NCI-H1436 treated with DMSO at 0.1 percent for 48 hours (cell line): ENCODE results near the gene PSMB8.
"Not testable (repeated sequence)": the region's sequence is repeated elsewhere in the genome, so short reads cannot be mapped to it uniquely, and the experiment has no call there.

Experiments used
- DNase-seq: peaks from one replicate; lab custom pipeline; 2025; lab: John Stamatoyannopoulos, UW

Gene PSMB8

DNA sequence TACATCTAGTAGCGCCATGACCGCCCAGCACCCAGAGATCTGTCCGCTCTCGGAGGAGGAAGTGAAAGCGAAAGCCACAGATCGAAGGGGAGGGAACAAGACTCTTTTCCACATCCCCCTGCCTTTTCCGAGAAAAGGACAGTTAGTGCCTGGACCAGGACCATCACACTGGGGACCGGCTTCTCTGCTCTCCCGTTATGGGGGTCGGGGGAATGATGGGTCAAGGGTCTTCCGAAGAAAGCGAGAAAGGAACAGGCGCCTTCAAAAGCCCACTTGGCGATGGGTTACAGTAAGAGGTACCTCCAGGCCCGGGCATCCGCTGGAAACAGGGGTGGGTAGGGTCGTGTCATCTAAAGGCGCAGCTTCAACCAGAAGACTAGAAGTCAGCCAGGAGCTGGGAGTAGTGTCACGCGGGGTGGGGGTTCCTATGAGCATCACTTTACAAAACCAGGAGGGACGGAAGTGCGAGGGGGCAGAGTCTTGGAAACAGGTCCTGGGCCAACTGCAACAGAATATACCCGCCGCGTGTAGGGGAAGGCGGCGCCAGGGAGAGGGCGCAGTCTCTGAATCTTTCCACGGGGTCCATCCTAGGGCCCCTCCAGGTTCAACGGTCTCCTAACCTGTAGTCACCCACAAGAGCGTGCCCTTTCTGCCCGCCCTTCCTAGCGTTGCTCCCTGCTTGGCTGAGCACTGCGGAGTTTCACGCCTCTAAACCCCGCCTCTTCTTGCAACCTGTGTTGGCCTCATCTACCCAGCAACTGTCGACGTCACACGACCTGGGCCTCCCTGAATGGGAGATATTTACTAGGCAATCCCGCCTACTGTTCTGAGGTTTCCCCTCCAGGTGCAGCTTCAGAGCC is at the start of gene PSMB8:
PSMB8 (minus strand) TSS at position 69 of the 860 bp plus-strand sequence; CDS start at position 18, 51 bp downstream.
- DNase-seq = peak; percentile 92

DNA sequence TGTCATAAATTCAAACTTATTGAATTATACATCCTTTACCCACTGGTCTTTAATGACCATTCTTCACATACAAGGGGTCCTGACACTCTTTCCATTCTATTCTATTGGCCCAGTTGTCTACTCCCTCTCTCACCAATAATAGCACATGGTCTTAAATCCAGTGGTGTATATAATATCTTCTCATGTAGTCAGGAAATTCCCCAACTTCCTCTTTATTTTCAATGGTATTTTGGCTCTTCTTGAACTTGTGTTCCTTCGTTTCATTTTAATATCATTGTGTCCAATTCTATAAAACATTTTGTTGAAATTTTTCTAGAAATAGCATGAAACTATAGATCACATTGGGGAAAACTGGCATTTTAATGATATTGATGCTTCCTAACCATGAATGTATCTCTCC is 47.0 kb upstream of the PSMB8 start:
- no peak for DNase-seq

DNA sequence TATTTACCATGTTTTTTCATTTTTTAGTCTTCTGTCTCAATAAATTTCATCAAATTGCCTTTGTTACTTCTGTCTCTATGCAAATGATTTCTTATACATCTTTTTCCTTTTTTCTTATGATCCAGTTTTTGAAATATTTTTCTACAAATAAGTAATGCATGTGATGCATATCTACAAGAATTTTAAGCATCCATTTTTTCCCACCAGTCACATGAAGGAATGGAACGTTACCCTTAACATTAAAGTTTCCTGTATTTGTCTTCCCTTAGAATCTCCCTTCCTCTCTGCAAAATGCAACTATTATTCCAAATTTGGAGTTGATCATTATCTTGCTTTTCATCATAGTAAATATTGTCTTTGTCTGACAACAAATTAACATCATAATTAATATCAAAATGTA is 45.7 kb upstream of the PSMB8 start:
- DNase-seq = no peak

DNA sequence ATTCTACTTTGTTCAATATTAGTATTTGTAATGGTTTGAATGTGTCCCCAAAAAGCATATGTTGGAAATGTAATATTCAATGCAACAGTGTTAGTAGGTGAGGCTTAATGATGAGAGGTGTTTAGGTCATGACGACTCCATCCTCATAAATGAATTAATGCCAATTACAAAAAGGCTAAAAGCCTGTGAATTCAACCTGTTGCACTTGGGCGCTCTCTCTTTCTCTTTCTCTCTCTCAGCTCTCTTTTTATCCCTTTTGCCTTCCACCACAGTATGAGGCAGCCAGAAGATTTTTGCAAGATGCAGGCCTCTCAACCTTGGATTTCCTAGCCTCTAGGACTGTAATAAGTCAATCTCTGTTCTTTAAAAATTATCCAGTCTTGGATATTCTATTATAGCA is 44.7 kb upstream of the PSMB8 start:
- DNase-seq = no peak

DNA sequence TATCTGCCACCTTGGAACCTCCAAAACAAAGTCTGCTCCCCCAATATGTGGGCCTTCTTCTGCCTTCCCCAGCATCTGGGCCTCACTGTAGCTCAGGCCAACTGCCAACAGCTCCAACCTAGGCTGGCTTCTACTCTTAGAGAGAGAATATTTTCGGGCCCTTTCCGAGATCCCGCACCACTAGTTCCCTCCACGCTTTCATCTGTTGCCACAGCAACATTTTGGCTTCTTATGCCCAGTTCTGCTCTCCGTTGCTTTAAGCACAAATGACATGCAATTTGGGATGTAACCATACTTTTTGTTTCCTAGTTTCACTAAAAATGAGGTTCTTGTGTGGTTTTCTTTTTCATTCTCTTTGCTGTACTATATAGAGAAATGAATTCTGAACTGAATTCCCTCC is 43.8 kb upstream of the PSMB8 start:
- no peak for DNase-seq

DNA sequence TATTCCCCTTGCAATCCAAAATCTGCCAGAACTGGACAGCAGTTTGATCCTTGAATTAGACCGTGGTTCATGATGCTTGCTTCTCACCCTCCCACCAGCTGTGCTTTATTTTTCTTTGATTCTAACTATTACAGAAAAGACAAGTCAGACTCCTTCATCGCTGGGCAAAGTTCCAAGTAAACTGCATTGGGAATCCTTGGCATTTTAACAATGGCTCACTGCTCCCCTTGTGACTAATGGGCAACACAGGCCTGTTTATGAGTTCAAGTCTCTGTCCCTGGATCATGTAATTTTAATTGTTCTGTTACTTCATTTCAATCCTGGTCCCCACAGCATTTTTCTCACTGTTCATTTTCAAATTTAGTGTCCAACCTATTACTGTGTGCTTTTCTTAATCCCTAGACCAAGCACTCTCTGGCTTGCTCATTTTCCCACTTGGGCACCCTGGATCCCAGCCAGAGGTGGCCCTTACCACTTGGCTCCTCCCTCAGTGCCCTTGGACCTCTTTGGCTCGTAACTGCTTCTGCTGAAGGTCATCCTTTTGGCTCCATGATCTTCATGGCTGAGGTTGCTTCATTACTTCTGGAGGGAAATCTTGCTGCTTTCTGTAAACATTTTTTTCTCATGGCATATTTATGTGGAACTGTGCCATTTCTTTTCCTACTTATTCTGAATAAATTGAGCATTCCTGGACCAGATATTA is 43.0 kb upstream of the PSMB8 start:
- no peak for DNase-seq

DNA sequence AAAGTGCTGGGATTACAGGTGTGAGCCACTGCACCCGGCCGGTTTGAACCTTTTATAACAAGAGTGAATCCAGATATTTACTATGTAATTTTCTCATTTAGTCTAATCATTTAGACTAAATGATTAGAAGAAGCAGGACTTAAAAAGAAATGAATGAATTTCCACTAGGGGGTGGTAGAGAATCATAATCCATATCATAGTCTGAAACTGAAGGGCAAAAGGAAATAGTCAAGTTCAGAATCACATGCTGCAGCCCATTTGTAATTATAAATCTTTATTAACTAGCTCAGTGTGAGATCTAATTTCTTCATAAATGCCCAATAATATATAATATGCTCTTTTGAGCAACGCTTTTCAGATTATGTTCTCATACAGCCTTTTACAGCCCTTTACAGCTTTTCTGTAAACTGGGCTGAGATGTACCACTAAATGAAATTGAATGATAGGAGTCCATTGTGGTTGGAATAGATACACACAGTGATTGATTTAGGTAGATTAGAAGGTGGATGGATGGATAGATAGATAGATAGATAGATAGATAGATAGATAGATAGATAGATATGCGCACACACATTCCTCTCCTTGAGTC is 41.9 kb upstream of the PSMB8 start:
- DNase-seq = peak; percentile 24

DNA sequence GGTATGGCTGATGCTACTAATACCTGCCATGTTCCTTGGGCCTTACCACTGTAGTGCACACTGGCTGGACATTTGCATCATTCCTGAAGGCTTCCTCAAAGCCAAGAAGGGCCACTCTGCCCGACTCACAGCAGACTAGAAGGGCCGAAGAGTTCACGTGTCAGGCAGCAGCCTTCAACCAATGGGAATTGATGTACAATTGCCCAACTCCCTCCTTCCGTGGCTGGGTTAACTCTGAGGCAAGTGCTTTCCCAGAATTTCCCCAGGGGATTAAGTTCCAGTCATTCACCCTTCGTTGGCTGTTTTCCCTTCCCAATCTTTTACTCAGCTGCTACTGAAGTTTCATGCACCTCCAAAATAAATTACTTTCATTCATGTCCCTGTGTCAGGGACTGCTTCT is 39.9 kb upstream of the PSMB8 start:
- no peak for DNase-seq

DNA sequence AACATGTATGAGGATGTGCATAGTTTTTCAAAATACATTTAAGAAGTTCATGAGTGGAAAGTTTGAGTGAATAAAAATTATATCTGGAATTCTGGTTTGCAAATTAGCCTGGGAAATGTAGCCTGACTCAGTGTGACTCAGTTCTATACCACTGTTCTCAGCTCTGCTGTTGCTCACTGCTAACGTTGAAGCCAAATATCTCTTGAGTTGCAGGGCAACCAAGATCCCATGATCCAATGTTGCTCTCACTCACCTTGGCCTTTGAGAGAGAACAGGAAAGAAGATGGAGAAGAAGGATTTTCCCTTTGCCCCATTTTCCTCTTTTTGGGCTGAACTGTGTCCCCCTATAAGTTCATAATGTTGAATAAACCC is 39.0 kb upstream of the PSMB8 start:
- no peak for DNase-seq

DNA sequence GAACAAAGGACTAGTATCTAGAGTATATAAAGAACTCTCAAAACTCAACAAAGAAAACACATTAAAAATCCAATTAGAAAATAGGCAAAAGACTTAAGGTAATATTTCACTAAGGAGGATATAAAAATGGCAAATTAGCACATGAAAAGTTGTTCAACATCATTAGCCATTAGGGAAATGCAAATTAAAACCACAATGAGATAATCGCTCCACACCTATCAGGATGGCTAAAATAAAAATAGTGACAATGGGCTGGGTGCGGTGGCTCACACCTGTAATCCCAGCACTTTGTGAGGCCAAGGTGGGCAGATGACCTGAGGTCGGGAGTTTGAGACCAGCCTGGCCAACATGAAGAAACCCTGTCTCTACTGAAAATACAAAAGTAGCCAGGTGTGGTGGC is 37.1 kb upstream of the PSMB8 start:
- DNase-seq = not testable (repeated sequence)

DNA sequence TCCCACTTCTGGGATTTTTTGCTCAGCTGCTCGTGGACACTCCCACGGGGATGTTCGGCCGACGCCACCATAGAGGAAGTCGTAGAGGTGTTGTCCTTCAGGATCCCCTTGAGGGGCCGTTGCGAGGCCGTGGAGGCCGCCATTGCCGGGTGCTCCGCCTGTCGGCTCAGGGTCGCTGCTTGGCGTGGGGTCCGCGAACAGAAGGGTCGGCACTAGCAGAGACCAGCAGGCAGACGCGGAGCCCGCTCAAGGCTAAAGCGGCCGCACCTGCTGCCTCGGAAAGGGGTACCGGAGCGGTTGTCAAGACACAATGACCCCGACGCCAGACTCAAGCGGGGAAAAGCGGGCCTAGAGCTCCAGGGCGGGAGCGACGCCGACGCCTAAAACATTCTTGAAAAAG is 35.8 kb upstream of the PSMB8 start:
- no peak for DNase-seq

DNA sequence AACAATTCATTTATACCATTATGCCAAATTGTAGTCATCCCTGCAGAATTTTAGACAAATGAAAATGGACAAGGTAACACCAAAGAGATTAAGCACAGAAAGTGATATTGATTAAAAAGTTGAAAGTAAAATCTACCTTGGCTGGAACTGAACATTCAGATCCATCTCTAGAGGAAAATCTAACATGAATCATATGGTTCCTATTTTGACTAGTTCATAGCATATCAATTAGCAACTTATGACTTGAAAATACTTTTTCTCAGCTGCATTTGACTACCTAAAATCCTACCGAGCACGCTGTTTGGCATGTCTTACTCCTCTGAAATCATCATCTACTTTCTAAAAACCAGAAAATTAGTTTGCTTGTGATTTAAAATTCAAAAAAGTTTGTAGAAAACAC is 32.8 kb upstream of the PSMB8 start:
- no peak for DNase-seq

DNA sequence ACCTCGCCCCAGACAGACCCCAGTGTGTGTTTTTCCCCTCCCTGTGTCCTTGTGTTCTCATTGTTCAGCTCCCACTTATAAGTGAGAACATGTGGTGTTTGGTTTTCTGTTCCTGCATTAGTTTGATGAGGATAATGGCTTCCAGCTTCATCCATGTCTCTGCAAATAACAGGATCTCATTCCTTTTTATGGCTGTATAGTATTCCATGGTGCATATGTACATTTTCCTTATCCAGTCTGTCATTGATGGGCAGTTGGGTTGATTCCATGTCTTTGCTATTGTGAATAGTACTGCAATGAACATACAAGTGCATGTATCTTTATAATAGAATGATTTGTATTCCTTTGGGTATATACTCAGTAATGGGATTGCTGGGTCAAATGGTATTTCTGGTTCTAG is 30.1 kb upstream of the PSMB8 start:
- DNase-seq = not testable (repeated sequence)

DNA sequence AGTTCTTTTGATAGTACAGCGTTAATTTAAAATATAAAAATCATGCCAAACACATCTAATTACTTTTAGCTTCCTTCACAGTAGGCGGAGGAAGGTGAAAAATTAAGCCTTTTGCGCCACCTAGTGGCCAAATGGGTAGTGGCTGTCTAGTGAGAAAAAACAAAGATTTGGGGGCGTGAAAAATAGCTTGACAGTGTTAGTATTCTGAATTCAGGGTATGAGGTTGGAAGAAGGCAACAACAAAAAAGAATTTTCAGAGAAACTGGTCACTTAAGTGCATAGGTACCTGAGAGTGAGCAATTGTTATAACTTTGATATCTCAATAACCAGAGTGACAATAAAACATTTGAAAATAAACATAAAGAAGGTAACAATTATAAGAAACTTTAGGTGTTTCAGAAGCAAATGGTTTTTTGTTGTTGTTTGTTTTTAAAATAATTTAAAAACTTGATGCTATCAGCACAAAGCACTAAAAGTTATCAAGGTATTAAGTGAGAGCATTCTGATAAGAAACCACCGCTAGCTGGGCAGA is 24.5 kb upstream of the PSMB8 start:
- DNase-seq = no peak

DNA sequence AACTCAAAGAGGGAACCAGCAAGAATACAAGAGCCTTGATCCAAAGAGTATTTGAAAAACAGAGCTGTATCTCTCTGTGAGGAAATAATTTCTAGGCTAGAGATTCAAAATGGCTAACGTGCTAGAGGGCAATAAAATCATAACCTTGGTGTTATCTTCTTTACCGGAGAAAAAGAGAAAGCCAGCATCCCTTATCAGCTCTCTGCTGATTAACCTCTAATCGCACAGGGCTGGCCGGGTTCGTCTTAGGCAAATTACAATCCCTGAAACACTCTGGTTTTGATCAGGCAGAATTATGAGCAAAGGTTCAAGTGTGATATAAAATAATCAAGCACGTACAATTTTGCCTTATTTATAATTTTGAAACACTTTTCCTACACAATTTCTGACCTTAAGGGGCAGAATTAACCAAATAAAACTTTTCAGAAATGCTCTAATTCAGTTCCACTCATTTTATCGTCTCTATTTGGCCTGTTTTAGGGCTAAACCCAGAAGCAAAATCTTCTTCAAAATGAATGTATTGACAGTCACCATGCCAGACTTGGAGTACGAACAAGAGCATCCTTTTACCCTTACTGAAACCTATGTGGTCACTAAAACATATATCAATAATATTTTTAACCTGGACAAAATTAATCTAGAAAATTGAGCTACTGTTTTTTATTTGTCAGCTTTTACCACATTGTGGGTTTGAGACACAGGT is 23.9 kb upstream of the PSMB8 start:
- DNase-seq = no peak

DNA sequence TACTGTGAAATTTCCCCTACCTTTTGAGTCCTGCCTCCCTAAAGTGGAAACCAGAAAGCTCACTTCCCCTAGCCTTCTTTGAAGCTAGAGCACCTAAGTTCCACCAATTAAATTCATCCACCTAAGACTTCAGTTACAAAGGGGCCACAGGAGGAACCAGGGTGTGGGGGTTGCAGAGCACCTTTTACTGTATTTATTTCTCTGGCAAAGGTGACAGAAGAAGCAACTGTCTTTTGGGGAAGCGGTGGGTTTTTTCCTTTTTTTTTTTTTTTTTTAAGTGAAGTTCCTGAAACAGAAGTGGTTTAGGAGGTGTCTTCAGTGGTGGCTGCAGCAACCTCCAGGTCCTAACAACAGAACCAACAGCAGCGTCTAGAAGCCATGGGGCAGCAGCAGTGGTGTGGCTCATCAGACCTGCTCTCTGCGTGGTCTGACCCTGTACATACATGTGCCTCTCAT is 23.2 kb upstream of the PSMB8 start:
- DNase-seq = no peak

DNA sequence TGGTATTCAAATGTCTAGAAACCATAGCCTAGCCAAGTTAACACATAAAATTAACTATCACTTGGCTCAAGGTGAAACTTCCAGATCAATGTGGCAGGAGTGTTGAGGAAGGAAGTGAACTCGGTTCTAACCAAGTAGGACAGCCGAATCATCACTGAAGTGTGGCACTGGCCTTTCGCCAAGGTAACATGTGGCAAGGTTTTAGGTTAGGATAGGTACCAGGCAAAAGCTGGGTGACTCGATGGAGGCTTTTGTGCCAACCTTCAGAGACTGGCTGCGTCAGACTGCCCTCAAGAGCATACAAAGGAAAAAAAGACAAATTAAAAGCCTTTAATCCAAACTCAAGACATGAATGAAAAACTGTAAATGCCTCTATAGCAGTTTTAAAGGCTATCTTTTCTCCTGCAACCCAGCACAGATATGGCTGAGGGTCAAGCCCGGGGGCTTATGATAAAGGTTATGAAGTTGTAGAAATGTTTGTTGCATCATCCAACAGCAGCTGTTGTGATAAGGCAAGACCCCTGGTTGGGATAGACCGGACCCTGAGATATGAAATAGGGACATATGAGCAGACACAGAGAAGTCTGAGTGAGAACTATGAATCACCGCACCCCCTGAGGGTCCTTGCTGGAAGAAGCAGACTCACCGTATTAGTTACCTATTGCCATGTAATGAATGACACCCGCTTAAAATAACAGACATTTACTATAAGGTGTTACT is 22.0 kb upstream of the PSMB8 start:
- DNase-seq = no peak

DNA sequence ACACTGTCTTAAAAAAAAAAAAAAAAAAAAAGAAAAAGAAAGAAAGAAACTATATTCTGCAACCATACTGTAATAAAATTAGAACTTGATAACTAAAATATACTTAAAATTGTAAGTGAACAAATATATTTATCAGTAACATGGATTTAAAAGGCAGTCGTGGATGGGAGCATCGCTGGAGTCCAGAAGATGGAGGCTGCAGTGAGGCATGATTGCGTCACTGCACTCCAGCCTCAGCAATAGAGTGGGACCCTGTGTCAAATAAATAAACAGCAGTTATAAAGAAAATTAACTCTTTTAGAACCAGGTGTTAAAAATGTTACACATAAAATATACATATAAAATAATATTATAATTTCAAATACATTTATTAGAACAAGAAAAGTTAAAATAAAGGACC is 18.9 kb upstream of the PSMB8 start:
- DNase-seq = no peak

DNA sequence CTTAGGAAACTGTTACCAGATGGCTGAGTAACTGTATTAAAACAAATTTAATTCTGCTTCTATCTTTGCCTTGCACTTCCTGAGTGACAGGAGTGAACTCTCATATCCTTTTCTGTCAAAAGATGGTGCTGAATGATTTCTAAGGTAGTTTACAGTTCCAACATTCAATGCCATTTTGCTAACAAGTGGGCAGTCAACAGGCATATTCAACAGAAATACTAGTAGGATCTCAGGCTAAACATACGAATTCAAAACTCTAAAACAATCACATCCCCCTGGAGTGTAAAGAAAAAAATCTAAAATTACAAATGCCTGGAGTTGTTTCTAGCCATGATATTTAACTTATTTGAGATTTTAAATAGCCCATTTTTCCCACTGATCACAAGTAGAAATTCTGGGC is 16.8 kb upstream of the PSMB8 start:
- no peak for DNase-seq

DNA sequence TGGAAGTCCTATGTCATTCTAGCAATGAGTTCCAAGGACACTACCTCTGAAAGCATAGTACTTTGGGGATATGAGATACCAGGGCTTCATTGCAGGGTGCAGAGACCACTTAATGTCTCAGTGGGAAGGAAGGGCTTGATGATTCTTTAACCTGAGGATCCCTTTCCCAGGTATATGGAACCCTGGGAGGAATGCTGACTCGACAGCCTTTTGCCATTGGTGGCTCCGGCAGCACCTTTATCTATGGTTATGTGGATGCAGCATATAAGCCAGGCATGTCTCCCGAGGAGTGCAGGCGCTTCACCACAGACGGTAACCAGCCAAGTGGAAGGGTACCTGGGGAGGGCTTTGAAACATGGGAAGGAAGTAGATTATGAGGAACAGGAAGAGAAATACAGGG is 14.3 kb upstream of the PSMB8 start:
- no peak for DNase-seq

DNA sequence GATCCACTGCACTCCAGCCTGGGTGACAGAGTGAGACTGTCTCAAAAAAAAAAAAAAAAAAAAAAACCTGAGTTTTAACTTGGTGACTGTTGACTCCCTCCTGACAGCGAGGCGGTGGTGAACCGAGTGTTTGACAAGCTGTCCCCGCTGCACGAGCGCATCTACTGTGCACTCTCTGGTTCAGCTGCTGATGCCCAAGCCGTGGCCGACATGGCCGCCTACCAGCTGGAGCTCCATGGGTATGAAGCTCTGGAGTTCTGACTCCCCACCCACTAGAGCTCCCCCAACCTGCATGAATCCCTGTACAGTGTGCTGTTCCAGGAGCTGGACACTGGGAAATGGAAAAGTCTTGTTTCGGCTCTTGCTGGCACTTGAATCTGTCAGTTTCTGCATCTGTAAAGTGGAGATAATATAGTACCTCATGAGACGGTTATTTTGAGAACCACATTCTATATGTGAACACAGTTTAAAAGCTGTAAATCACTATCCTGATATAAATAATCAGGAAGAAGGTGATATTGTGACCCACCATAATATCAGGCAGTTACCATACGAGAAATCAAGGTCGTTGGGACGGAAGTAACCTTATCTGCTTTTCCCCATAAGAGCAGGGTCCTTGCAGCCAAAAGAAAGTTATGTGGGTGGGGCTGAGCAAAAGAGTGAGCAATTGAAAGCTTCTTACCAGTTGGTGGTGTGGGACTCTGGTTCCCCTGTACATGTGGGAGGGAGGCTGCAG is 13.5 kb upstream of the PSMB8 start:
- DNase-seq = no peak
